Endothelial cell of umbilical vein (primary cell): Measurements from ENCODE around the gene ABTB1. TPM values are rescaled to one million over a fixed set of nuclear protein-coding genes. Genes with fewer than 3 reads are reported as not detected.

ENCODE experiments used
- BruUV-seq: library from RNA; stranded (reverse); fragments of 400-500 nt; replicated peaks from 2 replicates; lab custom pipeline; 2021; lab: Mats Ljungman, UMichigan
- CTCF ChIA-PET: fragments of 300-600, 350-600 bp; sonication (Branson Sonifier 250); formaldehyde crosslinking; loops from one replicate; lab custom pipeline; 2021; ENCODE audit warnings: antibody characterized with exemption, inconsistent platforms; lab: Charles Lee
- POLR2A ChIA-PET: fragments of 300-600, 350-600 bp; sonication (Branson Sonifier 250); formaldehyde crosslinking; loops from one replicate; lab custom pipeline; 2021; ENCODE audit warnings: antibody characterized with exemption, inconsistent platforms; lab: Charles Lee
- DNase-seq: peaks from one replicate; pipeline ENCODE4 v3.0.0-alpha.2; 2011; ENCODE audit warnings: low read depth, low spot score
- FAIRE-seq: peaks from 2 replicates; lab custom pipeline; 2011; peaks lifted over from hg19 to GRCh38; lab: Jason Lieb, UNC
- H2AFZ ChIP-seq: 2 replicates; pipeline ENCODE4 v1.6.0; 2012; ENCODE audit warnings: low read depth, low read length, control low read depth, inconsistent platforms
- H3K27ac ChIP-seq: 2 replicates; pipeline ENCODE4 v1.5.1; 2011; ENCODE audit warnings: low read depth, mild to moderate bottlenecking, control low read depth, low read length, moderate library complexity; ENCODE audit not compliant: insufficient read depth
- H3K27me3 ChIP-seq, 2 experiments: 2 replicates each; pipeline versions ENCODE4 v1.6.0 to v1.6.1; 2011; ENCODE audit warnings: low read length in 2 of 2, mixed read lengths in 1 of 2; ENCODE audit not compliant: control insufficient read depth in 2 of 2, insufficient read depth in 2 of 2
- H3K36me3 ChIP-seq, 2 experiments: 2 replicates in 1 of 2; 3 replicates in 1 of 2; pipeline ENCODE4 v1.5.1; 2011; ENCODE audit warnings: low read length in 2 of 2, mild to moderate bottlenecking in 1 of 2, moderate library complexity in 1 of 2; ENCODE audit not compliant: control insufficient read depth in 2 of 2, insufficient read depth in 2 of 2; ENCODE audit errors: extremely low read depth in 1 of 2
- H3K4me1 ChIP-seq: 3 replicates; pipeline ENCODE4 v1.5.1; 2011; ENCODE audit warnings: mild to moderate bottlenecking, low read length; ENCODE audit not compliant: control insufficient read depth, insufficient read depth; ENCODE audit errors: extremely low read depth
- H3K4me2 ChIP-seq: 2 replicates; pipeline ENCODE4 v1.6.1; 2011; ENCODE audit warnings: low read length, control low read depth, mixed read lengths; ENCODE audit not compliant: insufficient read depth
- H3K4me3 ChIP-seq, 3 experiments: fragments of 200-600 bp in 1 of 3; sonication (generic), shearing (Covaris generic) in 1 of 3; replicated peaks in 1 of 3; 2 replicates each; pipeline ENCODE4 v1.5.1; 2011 to 2016; ENCODE audit warnings: control low read depth in 3 of 3, low read length in 3 of 3, mild to moderate bottlenecking in 2 of 3, inconsistent platforms in 1 of 3, low read depth in 1 of 3, moderate library complexity in 1 of 3; ENCODE audit not compliant: insufficient read depth in 1 of 3
- H3K79me2 ChIP-seq: 2 replicates; pipeline ENCODE4 v1.6.0; 2012; ENCODE audit warnings: low read length, inconsistent platforms; ENCODE audit not compliant: control insufficient read depth, insufficient read depth
- H3K9ac ChIP-seq: replicated peaks from 2 replicates; pipeline ENCODE3; 2011; ENCODE audit warnings: low read length, control low read depth; ENCODE audit not compliant: insufficient read depth; ENCODE audit errors: extremely low read depth
- H3K9me1 ChIP-seq: replicated peaks from 3 replicates; pipeline ENCODE4 v1.6.0; 2011; ENCODE audit warnings: mild to moderate bottlenecking, low read length; ENCODE audit not compliant: control insufficient read depth, insufficient read depth; ENCODE audit errors: extremely low read depth
- H3K9me3 ChIP-seq: replicated peaks from 2 replicates; pipeline ENCODE4 v1.5.1; 2012; ENCODE audit warnings: low read length, inconsistent platforms; ENCODE audit not compliant: control insufficient read depth, insufficient read depth
- H4K20me1 ChIP-seq: replicated peaks from 2 replicates; pipeline ENCODE3; 2011; ENCODE audit warnings: mild to moderate bottlenecking, low read length; ENCODE audit not compliant: control insufficient read depth, insufficient read depth; ENCODE audit errors: extremely low read depth
- EZH2 ChIP-seq: IDR thresholded peaks from 2 replicates; pipeline ENCODE4 v1.6.1; 2012; ENCODE audit warnings: borderline replicate concordance, low read depth, mild to moderate bottlenecking, moderate library complexity, low read length, inconsistent platforms; ENCODE audit not compliant: severe bottlenecking
- FOS ChIP-seq: IDR thresholded peaks from 2 replicates; pipeline ENCODE4 v1.6.1; 2011; ENCODE audit warnings: mild to moderate bottlenecking, low read length, moderate library complexity, borderline replicate concordance; ENCODE audit not compliant: insufficient read depth
- GATA2 ChIP-seq: IDR thresholded peaks from 2 replicates; pipeline ENCODE4 v1.7.0; 2011; ENCODE audit warnings: low read depth, mild to moderate bottlenecking, moderate library complexity, mixed read lengths, low read length; ENCODE audit not compliant: insufficient read length, insufficient read depth
- JUN ChIP-seq: IDR thresholded peaks from 2 replicates; pipeline ENCODE4 v1.6.1; 2011; ENCODE audit warnings: borderline replicate concordance, low read depth; ENCODE audit not compliant: insufficient read length, insufficient read depth
- MYC ChIP-seq: IDR thresholded peaks from one replicate; pipeline ENCODE4 v1.6.1; 2011; ENCODE audit warnings: mild to moderate bottlenecking, low read depth, low read length
- POLR2A ChIP-seq: IDR thresholded peaks from 2 replicates; pipeline ENCODE4 v1.6.1; 2012; ENCODE audit warnings: low read depth, mild to moderate bottlenecking, control low read depth, low read length
- POLR2AphosphoS5 ChIP-seq: IDR thresholded peaks from 2 replicates; pipeline ENCODE4 v1.6.1; 2012; ENCODE audit warnings: low read depth, mild to moderate bottlenecking, control low read depth, low read length, moderate library complexity; ENCODE audit not compliant: insufficient read depth
- dilution Hi-C: fragments of 300-500 bp; cut with MboI; formaldehyde crosslinking; loops from one replicate; pipeline ENCODE4 v1.15.0; 2019; ENCODE audit warnings: low sequenced_read_pairs; ENCODE audit not compliant: extremely low pct_ligation_motif_present
- intact Hi-C: fragments of 100-400 bp; cut with micrococcal nuclease; formaldehyde crosslinking; loops from one replicate; pipeline ENCODE4 v1.10.0; 2022
- polyA plus RNA-seq, 4 experiments: library from polyadenylated mRNA; depleted of rRNA in 3 of 4; stranded (reverse) in 3 of 4; unstranded in 1 of 4; fragments of >200 nt; gene quantifications; 2 replicates each; pipeline versions ENCODE4 v1.2.1 to v1.2.3, GENCODE V29; 2011 to 2012; ENCODE audit warnings: missing spikeins in 1 of 4
- total RNA-seq: library from RNA; stranded (reverse); gene quantifications from 2 replicates; pipeline ENCODE4 v1.2.3, GENCODE V29; 2021
- TF ChIP-seq, protein P1 (sequence below), 2 donors: IDR thresholded peaks; 1 replicate in 1 of 2; 2 replicates in 1 of 2; pipeline ENCODE4 v1.5.1; 2011; ENCODE audit warnings: low read length in 2 of 2, mild to moderate bottlenecking in 2 of 2, moderate library complexity in 2 of 2, control low read depth in 1 of 2, inconsistent platforms in 1 of 2, low read depth in 1 of 2; ENCODE audit not compliant: insufficient read depth in 1 of 2; ENCODE audit errors: extremely low read depth in 1 of 2
- TF ChIP-seq, protein P2 (sequence below): IDR thresholded peaks from 2 replicates; pipeline ENCODE4 v1.6.1; 2011; ENCODE audit not compliant: insufficient read depth, insufficient read length

Gene ABTB1
- total and polyA plus RNA-seq, 2 donors (not counting 3 experiments of a cell fraction or from before 2014, with no cell fraction given): 15.2 to 25.1 TPM

DNA sequence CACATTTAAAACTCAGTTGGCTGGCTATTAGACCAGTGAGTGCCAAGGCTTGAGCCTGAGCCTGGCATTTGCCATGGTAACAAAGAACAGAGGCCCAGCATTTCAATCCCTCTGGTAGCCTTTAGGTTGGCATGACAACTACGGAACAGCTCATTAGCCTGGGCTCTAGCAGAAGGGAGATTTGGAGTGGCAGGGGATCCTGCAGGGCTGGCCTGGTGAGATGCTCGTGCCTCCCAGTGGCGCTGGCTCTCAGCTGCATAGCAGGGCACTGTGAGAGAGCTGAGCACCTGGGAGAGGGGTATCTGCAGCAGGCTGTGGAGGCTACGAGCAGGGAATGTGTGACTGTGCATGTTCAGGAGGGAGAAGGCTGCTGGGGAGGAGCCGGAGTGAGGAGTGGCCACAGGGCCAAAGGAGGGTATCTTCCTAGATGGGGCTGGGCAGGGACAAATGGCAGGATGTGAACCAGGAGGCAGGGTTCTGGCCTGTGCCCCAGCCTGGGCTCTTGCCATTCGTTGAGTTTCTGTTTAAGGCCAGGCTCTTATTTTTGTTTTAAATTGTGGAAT lies 5.6 kb upstream of the ABTB1 start:
- no TSS peak for BruUV-seq

DNA sequence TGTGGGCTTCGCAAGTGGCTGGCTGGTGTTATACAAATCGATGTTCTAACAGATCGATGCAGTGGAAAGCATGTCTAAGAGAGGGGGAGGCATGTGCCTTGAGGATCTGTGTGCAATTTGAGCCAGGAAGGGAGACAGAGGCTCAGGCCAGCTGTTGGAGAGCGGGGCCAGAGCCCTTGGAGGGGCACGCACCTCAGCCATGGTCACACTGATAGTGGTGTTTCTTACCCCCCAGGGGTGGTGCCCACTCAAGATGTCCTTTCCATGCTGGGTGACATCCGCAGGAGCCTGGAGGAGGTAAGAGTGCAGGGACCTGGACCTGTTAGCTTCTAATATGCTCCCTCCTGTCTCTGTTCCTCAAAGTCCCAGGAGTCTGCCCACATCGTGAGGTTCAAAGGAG lies 3.8 kb upstream of the ABTB1 start:
- TF ChIP-seq POLR2AphosphoS5 (no peak), GATA2 (no peak), EZH2 (no peak), POLR2A (no peak), MYC (no peak), JUN (no peak), FOS (no peak)
- TF ChIP-seq, protein P1, sequence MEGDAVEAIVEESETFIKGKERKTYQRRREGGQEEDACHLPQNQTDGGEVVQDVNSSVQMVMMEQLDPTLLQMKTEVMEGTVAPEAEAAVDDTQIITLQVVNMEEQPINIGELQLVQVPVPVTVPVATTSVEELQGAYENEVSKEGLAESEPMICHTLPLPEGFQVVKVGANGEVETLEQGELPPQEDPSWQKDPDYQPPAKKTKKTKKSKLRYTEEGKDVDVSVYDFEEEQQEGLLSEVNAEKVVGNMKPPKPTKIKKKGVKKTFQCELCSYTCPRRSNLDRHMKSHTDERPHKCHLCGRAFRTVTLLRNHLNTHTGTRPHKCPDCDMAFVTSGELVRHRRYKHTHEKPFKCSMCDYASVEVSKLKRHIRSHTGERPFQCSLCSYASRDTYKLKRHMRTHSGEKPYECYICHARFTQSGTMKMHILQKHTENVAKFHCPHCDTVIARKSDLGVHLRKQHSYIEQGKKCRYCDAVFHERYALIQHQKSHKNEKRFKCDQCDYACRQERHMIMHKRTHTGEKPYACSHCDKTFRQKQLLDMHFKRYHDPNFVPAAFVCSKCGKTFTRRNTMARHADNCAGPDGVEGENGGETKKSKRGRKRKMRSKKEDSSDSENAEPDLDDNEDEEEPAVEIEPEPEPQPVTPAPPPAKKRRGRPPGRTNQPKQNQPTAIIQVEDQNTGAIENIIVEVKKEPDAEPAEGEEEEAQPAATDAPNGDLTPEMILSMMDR (IDR thresholded peaks at IDR 0.05; ENCODE audit: extremely low read depth in 1 of 2, insufficient read depth in 1 of 2, low read depth in 1 of 2, low read length in 2 of 2): no peak
- TF ChIP-seq, protein P2, sequence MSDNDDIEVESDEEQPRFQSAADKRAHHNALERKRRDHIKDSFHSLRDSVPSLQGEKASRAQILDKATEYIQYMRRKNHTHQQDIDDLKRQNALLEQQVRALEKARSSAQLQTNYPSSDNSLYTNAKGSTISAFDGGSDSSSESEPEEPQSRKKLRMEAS: no peak
- DNase-seq (no peak), FAIRE-seq (no peak)
- no peaks in the 10 kb centered on the region for H3K36me3 ChIP-seq
- H3K27me3 ChIP-seq: no peaks in the 10 kb centered on the region
- H3K4me3 ChIP-seq: no peak overlapping the region
- no peaks in the 10 kb centered on the region for H3K9me3 ChIP-seq
- POLR2A ChIA-PET: no interaction called here
- no peaks in the 10 kb centered on the region for H3K79me2 ChIP-seq
- H4K20me1 ChIP-seq: no peaks in the 10 kb centered on the region
- no peak overlapping the region for H2AFZ ChIP-seq
- no peak overlapping the region for H3K9ac ChIP-seq
- H3K9me1 ChIP-seq: no peaks in the 10 kb centered on the region
- CTCF ChIA-PET: no interaction called here
- no peak overlapping the region for H3K4me2 ChIP-seq
- dilution Hi-C loops: no loop called here
- peaks cover 5% of the 10 kb centered on the region for H3K4me1 ChIP-seq
- intact Hi-C loops: no loop called here
- no TSS peak for BruUV-seq
- no peak overlapping the region for H3K27ac ChIP-seq

More for the DNA sequence above, 5.6 kb upstream of the ABTB1 start:
- no peak for TF ChIP-seq POLR2AphosphoS5
- no peak for TF ChIP-seq POLR2A
- FAIRE-seq (no peak), DNase-seq (no peak)
- Histone ChIP-seq H3K4me2 (no peak overlapping the region), H3K36me3 (no peaks in the 10 kb centered on the region), H3K27ac (no peak overlapping the region), H3K9ac (no peak overlapping the region), H3K79me2 (no peaks in the 10 kb centered on the region), H3K9me3 (no peaks in the 10 kb centered on the region), H3K9me1 (no peaks in the 10 kb centered on the region), H3K27me3 (no peaks in the 10 kb centered on the region), H3K4me1 (peaks cover 3% of the 10 kb centered on the region), H3K4me3 (no peak overlapping the region), H4K20me1 (no peaks in the 10 kb centered on the region), H2AFZ (no peak overlapping the region)
- intact Hi-C loops: no loop called here
- dilution Hi-C loops: no loop called here
- POLR2A ChIA-PET: no interaction called here
- CTCF ChIA-PET: interaction anchor here (0.9 kb wide), 1 partner anchor 10 kb away, joined by 3 read pairs; no protein-coding TSS in a partner anchor
